Adrenal gland (tissue), 12 donors: ENCODE data around the gene AHNAK. TPM values are rescaled to one million over a fixed set of nuclear protein-coding genes. Genes with fewer than 3 reads are reported as not detected.
A peak's percentile ranks its signal among the peaks of the same experiment; 100 is the strongest.
"Not testable (repeated sequence)": the region's sequence is repeated elsewhere in the genome, so short reads cannot be mapped to it uniquely, and the experiment has no call there.

Experiments used
- DNase-seq, 7 donors: peaks; one replicate each; pipeline ENCODE4 v3.0.0-alpha.2; 2019 to 2020
- H3K27ac ChIP-seq, 5 donors: fragments of 200-600 bp; sonication (generic) in 4 of 5; 1 replicate in 3 of 5; 2 replicates in 2 of 5; pipeline versions ENCODE4 v1.5.1 to v1.8.0; 2016 to 2020; ENCODE audit warnings: mild to moderate bottlenecking in 1 of 5
- H3K27me3 ChIP-seq: fragments of 200-600 bp; 2 replicates; pipeline ENCODE4 v1.8.0; 2021
- H3K36me3 ChIP-seq, 2 donors: fragments of 200-600 bp; replicated peaks in 1 of 2; 1 replicate in 1 of 2; 2 replicates in 1 of 2; pipeline versions ENCODE4 v1.5.1 to v1.8.0; 2018 to 2022
- H3K4me1 ChIP-seq, 2 donors: fragments of 200-600 bp; replicated peaks in 1 of 2; 1 replicate in 1 of 2; 2 replicates in 1 of 2; pipeline versions ENCODE4 v1.5.1 to v1.8.0; 2018 to 2021
- H3K4me3 ChIP-seq, 4 donors: fragments of 200-600 bp; sonication (generic) in 3 of 4; one replicate each; pipeline ENCODE4 v1.5.1; 2016 to 2018
- H3K9me3 ChIP-seq, 3 donors: fragments of 200-600 bp; sonication (generic) in 1 of 3; replicated peaks in 1 of 3; 1 replicate in 2 of 3; 2 replicates in 1 of 3; pipeline versions ENCODE4 v1.5.1 to v1.8.0; 2016 to 2021
- CTCF ChIP-seq, 6 experiments: fragments of 450-650 bp in 4 of 6; fragments of 200-600 bp in 2 of 6; sonication (generic) in 1 of 6; IDR thresholded peaks; 1 replicate in 5 of 6; 2 replicates in 1 of 6; pipeline versions ENCODE4 v1.5.1 to v1.8.0; 2016 to 2021; ENCODE audit warnings: antibody characterized with exemption in 6 of 6, mild to moderate bottlenecking in 2 of 6, moderate library complexity in 1 of 6
- POLR2A ChIP-seq, 2 donors: fragments of 450-650 bp; IDR thresholded peaks; one replicate each; pipeline ENCODE4 v1.6.1; 2017; ENCODE audit warnings: antibody characterized with exemption in 2 of 2, mild to moderate bottlenecking in 2 of 2, moderate library complexity in 1 of 2
- WGBS, 4 donors: extraction: QIAGEN DNeasy Blood & Tissue Kit in 2 of 4; methylation state at CpG; one replicate each; pipeline versions ENCODE4 v1.1.5 to v1.1.7; 2013 to 2017; 5-methylcytosine and 5-hydroxymethylcytosine counted together
- intact Hi-C, 2 donors: fragments of 100-400 bp; cut with DNase I; formaldehyde crosslinking; loops; one replicate each; pipeline versions ENCODE4 v1.14.1 to v1.15.0; 2022 to 2023
- polyA plus RNA-seq, 3 donors: library from polyadenylated mRNA; stranded (reverse); fragments of 200-250 nt in 2 of 3; fragments of 350-450 nt in 1 of 3; fragmentation: Illumina TruSeq in 1 of 3; extraction: RNeasy Lipid Tissue Mini Kit (QIAGEN cat#74804) in 1 of 3; gene quantifications; one replicate each; pipeline ENCODE4 v1.2.3, GENCODE V29; 2013 to 2014
- total RNA-seq, 9 donors: library from RNA; depleted of rRNA in 4 of 9; stranded (reverse); fragments of >200 nt in 4 of 9; fragments of 120-200 nt in 1 of 9; fragmentation: NEBNext Ultra II Directional in 1 of 9; extraction: Animal tissue kit (Norgen Biotek cat#: 25700) in 1 of 9; gene quantifications; one replicate each; pipeline versions ENCODE4 v1.1.0 to v1.2.4, GENCODE V29; 2013 to 2023
- donor health status: healthy with polysubstance abuse.
- donor health status: Bipolar disorder and iron deficiency.
- donor health status: DM: yes; HTN: yes; CAD: no.
- donor health status: DM: no; HTN: no; CAD: no.
- donor health status: DM: no; HTN: no; CAD: no.
- donor health status: DM: yes; HTN: yes; CAD: no.

AHNAK gene
- total and polyA plus RNA-seq, 12 donors: 32.0 to 307 (median 175) TPM

GRCh38 chr11:62560566-62561103 is 14.0 kb upstream of the AHNAK start:
- Histone ChIP-seq H3K36me3 (peaks cover 0 to 63% of the 10 kb centered on the region in 2 donors), H3K4me3 (no peak overlapping the region)
- peak; percentile 61 to 92 (median 88) for TF ChIP-seq CTCF (IDR thresholded peaks at IDR 0.05)
- TF ChIP-seq POLR2A (IDR thresholded peaks at IDR 0.05): no peak

GRCh38 chr11:62559626-62560025 is 13.0 kb upstream of the AHNAK start:
- peaks cover 20 to 40% of the 10 kb centered on the region in 2 donors for H3K4me1 ChIP-seq
- not testable (repeated sequence) for H3K9me3 ChIP-seq, H3K27me3 ChIP-seq, H3K4me3 ChIP-seq
- peak in 1 of 7 donors; percentile 19 for DNase-seq
- WGBS, 4 donors: 30 to 79% (median 72%) methylated on average over 1 to 5 of the region's 5 CpGs
- peak overlapping the region in 2 of 5 donors; percentile 67 to 85 for H3K27ac ChIP-seq
- intact Hi-C loops: loop anchor here in 1 of 2 donors (5.0 kb wide), 1 partner anchor 137 kb away; no protein-coding TSS in a partner anchor
- H3K36me3 ChIP-seq: peaks cover 0 to 53% of the 10 kb centered on the region in 2 donors

More at GRCh38 chr11:62560566-62561103, 14.0 kb upstream of the AHNAK start:
- Histone ChIP-seq H3K9me3 (no peaks in the 10 kb centered on the region), H3K4me1 (peaks cover 16 to 32% of the 10 kb centered on the region in 2 donors), H3K27ac (peak overlapping the region in 4 of 5 donors; percentile 62 to 90 (median 76)), H3K27me3 (no peaks in the 10 kb centered on the region)
- intact Hi-C loops: loop anchor here in 1 of 2 donors (5.0 kb wide), 1 partner anchor 138 kb away; no protein-coding TSS in a partner anchor
- 21 to 26% (median 24%) methylated on average over 2 of the region's 2 CpGs for WGBS, 4 donors
- peak; percentile 89 to 96 (median 94) for DNase-seq

- intact Hi-C loops: no loop called here
- peaks cover 0 to 52% of the 10 kb centered on the region in 2 donors for H3K36me3 ChIP-seq
- no peak overlapping the region for H3K4me3 ChIP-seq
- peak overlapping the region in 1 of 5 donors; percentile 67 for H3K27ac ChIP-seq
- WGBS, 4 donors: 83 to 87% (median 84%) methylated on average over 8 of the region's 8 CpGs
- TF ChIP-seq CTCF (IDR thresholded peaks at IDR 0.05): no peak
- no peak for TF ChIP-seq POLR2A (IDR thresholded peaks at IDR 0.05)
- H3K9me3 ChIP-seq: no peaks in the 10 kb centered on the region
- H3K27me3 ChIP-seq: no peaks in the 10 kb centered on the region
- H3K4me1 ChIP-seq: peaks cover 21 to 45% of the 10 kb centered on the region in 2 donors
- DNase-seq: no peak
Observed at GRCh38 chr11:62559204-62559603, 12.6 kb upstream of the AHNAK start.

- intact Hi-C loops: no loop called here
- TF ChIP-seq POLR2A (IDR thresholded peaks at IDR 0.05) (no peak), CTCF (IDR thresholded peaks at IDR 0.05) (no peak)
- Histone ChIP-seq H3K9me3 (no peaks in the 10 kb centered on the region), H3K4me1 (peaks cover 27 to 50% of the 10 kb centered on the region in 2 donors), H3K27ac (no peak overlapping the region), H3K27me3 (no peaks in the 10 kb centered on the region), H3K36me3 (peaks cover 0 to 47% of the 10 kb centered on the region in 2 donors), H3K4me3 (no peak overlapping the region)
- WGBS, 4 donors: 81 to 89% (median 83%) methylated on average over 9 of the region's 9 CpGs
- DNase-seq: no peak
Observed at GRCh38 chr11:62558669-62559068, 12.1 kb upstream of the AHNAK start.
